CD14-positive monocyte (primary cell): Measurements from ENCODE around the gene C19orf67. TPM values are rescaled to one million over a fixed set of nuclear protein-coding genes. Genes with fewer than 3 reads are reported as not detected.

Source experiments
- DNase-seq, 3 donors: peaks; one replicate each; pipeline ENCODE4 v3.0.0-alpha.2; 2011 to 2022
- H2AFZ ChIP-seq: 2 replicates; pipeline ENCODE4 v1.6.0; 2012; ENCODE audit warnings: mild to moderate bottlenecking, low read depth, low read length, inconsistent platforms; ENCODE audit not compliant: insufficient read depth, poor library complexity, severe bottlenecking
- H3K27ac ChIP-seq, 2 donors: 1 replicate in 1 of 2; 2 replicates in 1 of 2; pipeline ENCODE4 v1.5.1; 2012 to 2013; ENCODE audit warnings: low read length in 2 of 2, control low read depth in 1 of 2, inconsistent platforms in 1 of 2, low read depth in 1 of 2, mild to moderate bottlenecking in 1 of 2
- H3K27me3 ChIP-seq, 2 donors: one replicate each; pipeline versions ENCODE4 v1.6.0 to v1.6.1; 2011 to 2013; ENCODE audit warnings: low read length in 2 of 2; ENCODE audit not compliant: control insufficient read depth in 2 of 2, insufficient read depth in 2 of 2
- H3K36me3 ChIP-seq, 2 donors: replicated peaks in 1 of 2; 1 replicate in 1 of 2; 2 replicates in 1 of 2; pipeline versions ENCODE4 v1.5.1 to v1.6.1; 2012 to 2013; ENCODE audit warnings: low read length in 2 of 2, control low read depth in 1 of 2, inconsistent platforms in 1 of 2, mild to moderate bottlenecking in 1 of 2; ENCODE audit not compliant: insufficient read depth in 2 of 2, control insufficient read depth in 1 of 2
- H3K4me1 ChIP-seq, 2 donors: 1 replicate in 1 of 2; 2 replicates in 1 of 2; pipeline versions ENCODE4 v1.5.1 to v1.6.1; 2012 to 2013; ENCODE audit warnings: low read length in 2 of 2, control low read depth in 1 of 2, inconsistent platforms in 1 of 2, mild to moderate bottlenecking in 1 of 2, moderate library complexity in 1 of 2; ENCODE audit not compliant: insufficient read depth in 2 of 2, control insufficient read depth in 1 of 2
- H3K4me2 ChIP-seq: replicated peaks from 2 replicates; pipeline ENCODE3; 2012; ENCODE audit warnings: low read length, moderate library complexity, mild to moderate bottlenecking; ENCODE audit not compliant: poor library complexity, severe bottlenecking; ENCODE audit errors: extremely low read depth
- H3K4me3 ChIP-seq, 3 experiments: fragments of 200-600 bp in 1 of 3; sonication (generic) in 1 of 3; replicated peaks in 1 of 3; 1 replicate in 2 of 3; 2 replicates in 1 of 3; pipeline ENCODE4 v1.5.1; 2011 to 2013; ENCODE audit warnings: low read length in 3 of 3, mild to moderate bottlenecking in 3 of 3, control low read depth in 2 of 3, low read depth in 2 of 3, inconsistent platforms in 1 of 3, moderate library complexity in 1 of 3
- H3K79me2 ChIP-seq: 2 replicates; pipeline ENCODE4 v1.6.0; 2012; ENCODE audit warnings: mild to moderate bottlenecking, control low read depth, inconsistent platforms, low read length, moderate library complexity; ENCODE audit not compliant: insufficient read depth
- H3K9ac ChIP-seq: 2 replicates; pipeline ENCODE4 v1.6.0; 2017; ENCODE audit warnings: low read length, mild to moderate bottlenecking; ENCODE audit not compliant: insufficient read depth, poor library complexity, severe bottlenecking
- H3K9me3 ChIP-seq, 2 donors: replicated peaks in 1 of 2; 1 replicate in 1 of 2; 2 replicates in 1 of 2; pipeline versions ENCODE4 v1.5.1 to v1.6.1; 2012 to 2013; ENCODE audit warnings: low read length in 2 of 2, control low read depth in 1 of 2; ENCODE audit not compliant: control insufficient read depth in 1 of 2, insufficient read depth in 1 of 2
- H4K20me1 ChIP-seq: 2 replicates; pipeline ENCODE4 v1.6.0; 2012; ENCODE audit warnings: mild to moderate bottlenecking, low read length, control low read depth, moderate library complexity; ENCODE audit not compliant: insufficient read depth
- H3K27ac Mint-ChIP-seq, 7 donors: one replicate each; pipeline ENCODE4 v1.8.0; 2020; ENCODE audit warnings: mild to moderate bottlenecking in 7 of 7, mixed read lengths in 7 of 7, moderate library complexity in 6 of 7, inconsistent platforms in 2 of 7
- H3K27me3 Mint-ChIP-seq, 3 donors: one replicate each; pipeline ENCODE4 v1.8.0; 2021 to 2022; ENCODE audit warnings: low read depth in 3 of 3, mild to moderate bottlenecking in 3 of 3, mixed read lengths in 3 of 3, moderate library complexity in 3 of 3, inconsistent platforms in 1 of 3
- H3K36me3 Mint-ChIP-seq, 2 donors: one replicate each; pipeline ENCODE4 v1.8.0; 2020; ENCODE audit warnings: mixed read lengths in 2 of 2, inconsistent platforms in 1 of 2, mild to moderate bottlenecking in 1 of 2
- H3K4me1 Mint-ChIP-seq: one replicate; pipeline ENCODE4 v1.8.0; 2020; ENCODE audit warnings: mild to moderate bottlenecking, mixed read lengths
- H3K4me3 Mint-ChIP-seq, 2 donors: one replicate each; pipeline ENCODE4 v1.8.0; 2020; ENCODE audit warnings: mild to moderate bottlenecking in 2 of 2, mixed read lengths in 2 of 2, moderate library complexity in 1 of 2
- H3K9me3 Mint-ChIP-seq, 7 donors: one replicate each; pipeline ENCODE4 v1.8.0; 2020 to 2022; ENCODE audit warnings: mixed read lengths in 7 of 7, mild to moderate bottlenecking in 6 of 7, moderate library complexity in 6 of 7, inconsistent platforms in 2 of 7
- CTCF ChIP-seq: fragments of 200-600 bp; IDR thresholded peaks from one replicate; pipeline ENCODE4 v1.8.0; 2022; ENCODE audit warnings: antibody characterized with exemption, mild to moderate bottlenecking
- WGBS: methylation state at CpG from one replicate; pipeline ENCODE4 v1.1.5; 2013; ENCODE audit warnings: missing lambda C conversion rate; ENCODE audit not compliant: insufficient coverage; 5-methylcytosine and 5-hydroxymethylcytosine counted together
- intact Hi-C, 2 donors: fragments of 100-400 bp; cut with micrococcal nuclease; formaldehyde crosslinking; loops; one replicate each; pipeline versions ENCODE4 v1.15.0 to v1.15.1; 2023
- polyA plus RNA-seq, 3 donors: library from polyadenylated mRNA; depleted of rRNA in 1 of 3; unstranded in 2 of 3; stranded (reverse) in 1 of 3; fragments of 300-500 nt in 2 of 3; fragments of >200 nt in 1 of 3; fragmentation: Illumina TruSeq in 2 of 3; gene quantifications; 1 replicate in 2 of 3; 2 replicates in 1 of 3; pipeline ENCODE4 v1.2.3, GENCODE V29; 2012 to 2021

Gene C19orf67
- polyA plus RNA-seq, 3 donors = not detected

- H2AFZ ChIP-seq = no peak overlapping the region
- no peaks in the 10 kb centered on the region for H4K20me1 ChIP-seq
- no peak overlapping the region for H3K4me3 ChIP-seq
- H3K27me3 ChIP-seq = peaks cover 16 to 54% of the 10 kb centered on the region in 2 donors
- Mint-ChIP-seq H3K4me3 (peak overlapping the region in 1 of 2 donors; percentile 79), H3K36me3 (peaks cover 4 to 7% of the 10 kb centered on the region in 2 donors), H3K27ac (no peak overlapping the region), H3K4me1 (peaks cover 23% of the 10 kb centered on the region), H3K27me3 (peaks cover 53 to 71% (median 70%) of the 10 kb centered on the region in 3 donors), H3K9me3 (peaks cover 0 to 10% (median 1%) of the 10 kb centered on the region in 7 donors)
- H3K9ac ChIP-seq = no peak overlapping the region
- H3K36me3 ChIP-seq = no peaks in the 10 kb centered on the region
- WGBS = 4% methylated on average over 9 of the region's 15 CpGs
- peaks cover 6 to 9% of the 10 kb centered on the region in 2 donors for H3K4me1 ChIP-seq
- TF ChIP-seq CTCF = peak; percentile 86
- no peaks in the 10 kb centered on the region for H3K79me2 ChIP-seq
- H3K9me3 ChIP-seq = peaks cover 0 to 3% of the 10 kb centered on the region in 2 donors
- H3K4me2 ChIP-seq = peak overlapping the region; percentile 5
- no peak overlapping the region for H3K27ac ChIP-seq
- intact Hi-C loops = no loop called here
- DNase-seq = peak in 1 of 3 donors; percentile 39
Measured at GRCh38 chr19:14059093-14059480, 26.5 kb downstream of the C19orf67 start.

GRCh38 chr19:14058182-14059092 is 27.1 kb downstream of the C19orf67 start:
- Histone ChIP-seq H3K4me3 (no peak overlapping the region), H3K4me1 (peaks cover 6 to 9% of the 10 kb centered on the region in 2 donors), H3K79me2 (no peaks in the 10 kb centered on the region), H3K9me3 (peaks cover 0 to 3% of the 10 kb centered on the region in 2 donors), H2AFZ (no peak overlapping the region), H3K27me3 (peaks cover 16 to 54% of the 10 kb centered on the region in 2 donors), H3K4me2 (peak overlapping the region; percentile 45), H3K9ac (no peak overlapping the region), H3K27ac (no peak overlapping the region), H3K36me3 (no peaks in the 10 kb centered on the region), H4K20me1 (no peaks in the 10 kb centered on the region)
- peaks cover 0 to 10% (median 1%) of the 10 kb centered on the region in 7 donors for H3K9me3 Mint-ChIP-seq
- DNase-seq = no peak
- TF ChIP-seq CTCF = no peak
- peaks cover 4 to 7% of the 10 kb centered on the region in 2 donors for H3K36me3 Mint-ChIP-seq
- peaks cover 57 to 75% (median 72%) of the 10 kb centered on the region in 3 donors for H3K27me3 Mint-ChIP-seq
- intact Hi-C loops = no loop called here
- peak overlapping the region in 1 of 7 donors; percentile 30 for H3K27ac Mint-ChIP-seq
- H3K4me3 Mint-ChIP-seq = peak overlapping the region in 1 of 2 donors; percentile 79
- peaks cover 23% of the 10 kb centered on the region for H3K4me1 Mint-ChIP-seq
- WGBS = 25% methylated on average over 17 of the region's 17 CpGs
